ENCODE measurements around the gene RAB32.

RAB32 gene

GRCh38 chr6:146594495-146594894, 50.9 kb downstream of the RAB32 start:
- Histone ChIP-seq H3K4me1 (ENCODE audit: control insufficient read depth, insufficient read depth, low read length) (no peaks in the 10 kb centered on the region), H3K36me3 (ENCODE audit: control insufficient read depth in 2 of 2, insufficient read depth in 1 of 2, low read length in 2 of 2) (no peaks in the 10 kb centered on the region), H3K9me3 (ENCODE audit: control insufficient read depth, insufficient read depth, low read depth, low read length) (no peaks in the 10 kb centered on the region), H3K27ac (ENCODE audit: extremely low read depth, low read depth, low read length) (no peak overlapping the region), H3K4me3 (ENCODE audit: low read depth, low read length) (no peak overlapping the region)
- ChIA-PET POLR2A (no interaction called here), CTCF (interaction anchor here (0.7 kb wide), 1 partner anchor 225 kb away, joined by 3 read pairs; no protein-coding TSS in a partner anchor)
- TF ChIP-seq TRIM28 (IDR thresholded peaks at IDR 0.05; ENCODE audit: borderline replicate concordance, low read length) (no peak), ZNF654 (tag by site-specific recombination; IDR thresholded peaks at IDR 0.05; ENCODE audit: low read depth) (no peak)

- Histone ChIP-seq H3K9me3 (ENCODE audit: control insufficient read depth, insufficient read depth, low read depth, low read length) (no peaks in the 10 kb centered on the region), H3K36me3 (ENCODE audit: control insufficient read depth in 2 of 2, insufficient read depth in 1 of 2, low read length in 2 of 2) (no peaks in the 10 kb centered on the region), H3K4me1 (ENCODE audit: control insufficient read depth, insufficient read depth, low read length) (no peaks in the 10 kb centered on the region), H3K27ac (ENCODE audit: extremely low read depth, low read depth, low read length) (no peak overlapping the region), H3K4me3 (ENCODE audit: low read depth, low read length) (no peak overlapping the region)
- POLR2A ChIA-PET: no interaction called here
- TF ChIP-seq ZNF311 (tag by site-specific recombination; IDR thresholded peaks at IDR 0.05; ENCODE audit: borderline replicate concordance): no peak
- TF ChIP-seq, protein P1, sequence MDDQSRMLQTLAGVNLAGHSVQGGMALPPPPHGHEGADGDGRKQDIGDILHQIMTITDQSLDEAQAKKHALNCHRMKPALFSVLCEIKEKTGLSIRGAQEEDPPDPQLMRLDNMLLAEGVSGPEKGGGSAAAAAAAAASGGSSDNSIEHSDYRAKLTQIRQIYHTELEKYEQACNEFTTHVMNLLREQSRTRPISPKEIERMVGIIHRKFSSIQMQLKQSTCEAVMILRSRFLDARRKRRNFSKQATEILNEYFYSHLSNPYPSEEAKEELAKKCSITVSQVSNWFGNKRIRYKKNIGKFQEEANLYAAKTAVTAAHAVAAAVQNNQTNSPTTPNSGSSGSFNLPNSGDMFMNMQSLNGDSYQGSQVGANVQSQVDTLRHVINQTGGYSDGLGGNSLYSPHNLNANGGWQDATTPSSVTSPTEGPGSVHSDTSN (CRISPR knock-in tag; IDR thresholded peaks at IDR 0.05): no peak
- CTCF ChIA-PET: no interaction called here
Observed at GRCh38 chr6:146595972-146596731, 52.5 kb downstream of the RAB32 start.

DNA sequence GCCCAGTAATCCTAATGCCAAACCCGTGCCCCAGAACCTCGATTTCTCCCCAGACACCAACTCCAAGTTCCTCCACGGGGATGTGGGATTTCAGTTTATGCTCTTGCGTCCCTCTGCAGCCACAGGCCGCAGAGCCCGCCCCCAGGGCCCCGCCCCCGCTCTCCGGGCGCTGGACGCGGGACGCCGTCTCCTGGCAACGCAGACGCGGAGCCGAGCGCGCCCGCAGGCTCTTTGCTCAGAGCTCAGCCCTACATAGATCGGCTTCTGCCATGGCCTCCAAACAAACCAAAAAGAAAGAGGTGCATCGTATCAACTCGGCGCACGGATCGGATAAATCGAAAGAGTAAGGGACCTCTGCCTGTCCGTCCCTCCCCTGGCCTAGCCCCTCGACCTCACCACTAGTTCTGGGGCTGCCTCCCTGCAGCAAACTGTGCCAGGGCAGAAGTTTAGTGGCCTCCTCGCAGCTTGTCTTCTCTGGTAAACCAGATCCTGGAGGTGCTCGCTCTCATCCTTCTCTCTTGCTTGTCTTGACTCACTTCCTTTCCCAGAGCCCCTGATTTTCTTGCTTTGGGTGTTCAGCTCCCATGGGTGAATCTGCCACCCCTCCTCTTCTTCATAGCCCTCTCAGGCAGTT, 55.3 kb downstream of the RAB32 start, which contains the start of gene ADGB:
Gene ADGB, plus strand, starts transcription at position 201 of the 634 bp plus-strand sequence. Its CDS starts 69 bp downstream, at position 270.
- H3K36me3 ChIP-seq (ENCODE audit: control insufficient read depth in 2 of 2, insufficient read depth in 1 of 2, low read length in 2 of 2): no peaks in the 10 kb centered on the region
- no peaks in the 10 kb centered on the region for H3K9me3 ChIP-seq (ENCODE audit: control insufficient read depth, insufficient read depth, low read depth, low read length)
- ChIA-PET POLR2A (interaction anchor here (0.5 to 0.6 kb wide), 2 partner anchors 52 to 54 kb away, joined by 5 to 8 read pairs; no protein-coding TSS in a partner anchor), CTCF (no interaction called here)
- no peak within 1 kb of the TSS for H3K27ac ChIP-seq (ENCODE audit: extremely low read depth, low read depth, low read length)
- peak within 1 kb of the TSS; percentile 39 for H3K4me3 ChIP-seq (ENCODE audit: low read depth, low read length)
- H3K4me1 ChIP-seq (ENCODE audit: control insufficient read depth, insufficient read depth, low read length): no peaks in the 10 kb centered on the region
- no peak for TF ChIP-seq ZNF529 (tag by site-specific recombination; IDR thresholded peaks at IDR 0.05; ENCODE audit: insufficient replicate concordance)
- TF ChIP-seq ZNF19 (tag by site-specific recombination; IDR thresholded peaks at IDR 0.05; ENCODE audit: low read depth): no peak
- no peak for TF ChIP-seq ZNF324 (tag by site-specific recombination; IDR thresholded peaks at IDR 0.05)
- peak; percentile 34; the same call in 1 of the 2 replicates for TF ChIP-seq EGR2 (tag by site-specific recombination; IDR thresholded peaks at IDR 0.05; ENCODE audit: low read depth)
- peak; percentile 40; the same call in 1 of the 2 replicates for TF ChIP-seq KLF9 (tag by site-specific recombination; IDR thresholded peaks at IDR 0.05; ENCODE audit: low read depth)
- TF ChIP-seq TRIM28 (IDR thresholded peaks at IDR 0.05; ENCODE audit: borderline replicate concordance, low read length): 0 out of 2 replicates have a peak, but pooled peaks have one; percentile 28
- TF ChIP-seq ZFHX2 (tag by site-specific recombination; conservative IDR thresholded peaks at IDR 0.05): peak; percentile 67
- peak; percentile 45 for TF ChIP-seq SP3 (tag by site-specific recombination; IDR thresholded peaks at IDR 0.05)
- peak; percentile 27; the same call in 1 of the 2 replicates for TF ChIP-seq ZNF335 (tag by site-specific recombination; conservative IDR thresholded peaks at IDR 0.05)
- TF ChIP-seq ZNF692 (tag by site-specific recombination; IDR thresholded peaks at IDR 0.05): no peak
- peak; percentile 85 for TF ChIP-seq ZBTB17 (tag by site-specific recombination; IDR thresholded peaks at IDR 0.05)
- TF ChIP-seq, protein P2, sequence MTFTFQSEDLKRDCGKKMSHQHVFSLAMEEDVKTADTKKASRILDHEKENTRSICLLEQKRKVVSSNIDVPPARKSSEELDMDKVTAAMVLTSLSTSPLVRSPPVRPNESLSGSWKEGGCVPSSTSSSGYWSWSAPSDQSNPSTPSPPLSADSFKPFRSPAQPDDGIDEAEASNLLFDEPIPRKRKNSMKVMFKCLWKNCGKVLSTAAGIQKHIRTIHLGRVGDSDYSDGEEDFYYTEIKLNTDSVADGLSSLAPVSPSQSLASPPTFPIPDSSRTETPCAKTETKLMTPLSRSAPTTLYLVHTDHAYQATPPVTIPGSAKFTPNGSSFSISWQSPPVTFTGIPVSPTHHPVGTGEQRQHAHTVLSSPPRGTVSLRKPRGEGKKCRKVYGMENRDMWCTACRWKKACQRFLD (tag by site-specific recombination; IDR thresholded peaks at IDR 0.05): no peak
- TF ChIP-seq SP2 (tag by site-specific recombination; IDR thresholded peaks at IDR 0.05): peak; percentile 34
- TF ChIP-seq, protein P3, sequence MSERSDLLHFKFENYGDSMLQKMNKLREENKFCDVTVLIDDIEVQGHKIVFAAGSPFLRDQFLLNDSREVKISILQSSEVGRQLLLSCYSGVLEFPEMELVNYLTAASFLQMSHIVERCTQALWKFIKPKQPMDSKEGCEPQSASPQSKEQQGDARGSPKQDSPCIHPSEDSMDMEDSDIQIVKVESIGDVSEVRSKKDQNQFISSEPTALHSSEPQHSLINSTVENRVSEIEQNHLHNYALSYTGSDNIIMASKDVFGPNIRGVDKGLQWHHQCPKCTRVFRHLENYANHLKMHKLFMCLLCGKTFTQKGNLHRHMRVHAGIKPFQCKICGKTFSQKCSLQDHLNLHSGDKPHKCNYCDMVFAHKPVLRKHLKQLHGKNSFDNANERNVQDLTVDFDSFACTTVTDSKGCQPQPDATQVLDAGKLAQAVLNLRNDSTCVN (tag by site-specific recombination; optimal IDR thresholded peaks at IDR 0.05): peak; percentile 54
- TF ChIP-seq PATZ1 (tag by site-specific recombination; IDR thresholded peaks at IDR 0.05): no peak
- TF ChIP-seq ZFP41 (tag by site-specific recombination; IDR thresholded peaks at IDR 0.05; ENCODE audit: borderline replicate concordance): no peak
- no peak for TF ChIP-seq ZBTB6 (tag by site-specific recombination; IDR thresholded peaks at IDR 0.05)
- TF ChIP-seq ZNF221 (tag by site-specific recombination; IDR thresholded peaks at IDR 0.05; ENCODE audit: borderline replicate concordance): no peak

Measured in HEK293 (cell line).